ENCODE results near the gene HACD2.

The HACD2 gene

DNA sequence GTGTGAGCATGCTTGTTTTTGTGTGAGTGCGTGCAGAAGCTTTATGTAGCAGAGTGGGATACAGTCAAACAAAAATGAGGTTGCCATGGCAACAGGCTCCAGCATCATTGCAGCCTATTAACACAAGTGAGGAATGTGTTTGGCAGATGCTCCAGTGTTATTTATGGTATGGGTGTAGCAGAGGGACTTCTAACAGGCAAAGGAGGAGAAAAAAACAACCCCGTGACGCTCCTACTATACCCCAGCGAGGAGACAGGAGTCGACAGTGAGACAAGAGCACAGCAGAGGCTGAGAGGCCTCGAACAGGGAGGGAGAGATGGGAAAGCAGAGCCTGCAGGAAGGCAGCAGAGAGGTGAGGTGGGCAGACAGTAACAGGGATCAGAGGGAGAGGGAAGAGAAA, 140.8 kb downstream of the HACD2 start:
- FAIRE-seq, result no peak

DNA sequence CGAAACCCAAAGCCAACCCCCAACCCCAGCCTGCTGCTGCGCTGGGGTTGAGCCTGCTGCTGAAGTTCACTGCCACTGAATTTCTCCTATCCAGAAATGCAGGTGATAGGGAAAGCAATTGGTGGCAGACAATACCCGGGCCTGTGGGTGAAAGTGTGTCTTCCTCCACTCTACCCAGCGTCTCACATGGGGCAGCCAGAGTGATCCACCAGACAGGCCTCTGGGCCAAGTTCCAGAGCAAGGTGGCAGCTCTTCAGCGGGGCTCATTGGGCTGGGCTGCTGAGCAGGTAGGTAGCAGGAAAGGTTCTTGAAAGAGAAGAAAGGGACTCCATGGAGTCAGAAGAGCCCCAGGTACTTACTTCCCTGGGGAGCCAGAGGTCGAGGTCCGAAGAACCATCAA, 141.9 kb downstream of the HACD2 start:
- FAIRE-seq, result no peak

DNA sequence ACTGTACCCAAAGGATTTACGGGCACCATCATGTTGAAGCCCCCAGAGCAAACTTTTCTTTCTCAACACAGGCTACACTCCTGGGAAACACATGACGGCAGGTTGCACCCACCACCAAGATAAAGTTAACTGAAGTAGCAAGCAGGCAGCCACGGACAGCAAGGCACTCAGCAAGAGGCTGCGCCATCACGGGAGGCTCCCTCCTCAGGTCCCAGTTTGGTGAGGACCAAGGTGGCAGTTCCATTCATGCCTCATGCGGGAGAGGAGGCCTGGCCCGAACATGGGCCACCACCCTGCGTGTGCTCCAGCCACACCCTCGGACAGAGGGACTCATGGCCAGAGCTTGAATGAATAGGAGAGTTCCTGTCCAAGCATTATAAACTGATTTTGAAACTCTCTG, 142.7 kb downstream of the HACD2 start:
- no peak for FAIRE-seq
